IMR-90 (cell line): ENCODE measurements around the gene BTLA. TPM values are rescaled to one million over a fixed set of nuclear protein-coding genes. Genes with fewer than 3 reads are reported as not detected.

Source experiments
- ATAC-seq: fragments of 200-7000 bp; cut with Tn5 transposase; 2 replicates; pipeline ENCODE4 v1.9.1; 2020; ENCODE audit warnings: low read depth, mild to moderate bottlenecking, moderate library complexity
- BruUV-seq: library from RNA; stranded (reverse); fragments of 400-500 nt; replicated peaks from 2 replicates; lab custom pipeline; 2021; lab: Mats Ljungman, UMichigan
- CTCF ChIA-PET: fragments of 300-600 bp; formaldehyde crosslinking; extraction: SDS; loops from one replicate; lab custom pipeline; 2021; ENCODE audit warnings: antibody characterized with exemption; lab: Yijun Ruan, JAX
- POLR2A ChIA-PET: fragments of 300-600 bp; sonication (Branson Sonifier 250); formaldehyde crosslinking; loops from one replicate; lab custom pipeline; 2022; ENCODE audit warnings: antibody characterized with exemption; ENCODE audit not compliant: unreplicated experiment; lab: Charles Lee
- DNase-seq: peaks from one replicate; pipeline ENCODE4 v3.0.0; 2013
- H2AFZ ChIP-seq: replicated peaks from 2 replicates; pipeline ENCODE3; 2013; ENCODE audit warnings: low read length, mild to moderate bottlenecking; ENCODE audit not compliant: poor library complexity
- H2AK5ac ChIP-seq: 2 replicates; pipeline ENCODE4 v1.6.1; 2013; ENCODE audit warnings: low read depth, low read length, inconsistent platforms
- H2AK9ac ChIP-seq: replicated peaks from 2 replicates; pipeline ENCODE3; 2013; ENCODE audit warnings: mild to moderate bottlenecking, low read depth, low read length, moderate library complexity; ENCODE audit not compliant: poor library complexity
- H2BK120ac ChIP-seq: 2 replicates; pipeline ENCODE4 v1.6.1; 2013; ENCODE audit warnings: low read depth, low read length, inconsistent platforms
- H2BK15ac ChIP-seq: 3 replicates; pipeline ENCODE4 v1.6.1; 2013; ENCODE audit warnings: low read depth, low read length, inconsistent platforms
- H2BK20ac ChIP-seq: 2 replicates; pipeline ENCODE4 v1.6.1; 2013; ENCODE audit warnings: low read depth, mild to moderate bottlenecking, inconsistent platforms, low read length, moderate library complexity
- H2BK5ac ChIP-seq: 2 replicates; pipeline ENCODE4 v1.6.1; 2013; ENCODE audit warnings: mild to moderate bottlenecking, low read depth, low read length, inconsistent platforms; ENCODE audit not compliant: poor library complexity, severe bottlenecking
- H3K14ac ChIP-seq: replicated peaks from 2 replicates; pipeline ENCODE4 v1.6.1; 2013; ENCODE audit warnings: low read depth, low read length, inconsistent platforms
- H3K18ac ChIP-seq: 2 replicates; pipeline ENCODE4 v1.6.1; 2013; ENCODE audit warnings: low read depth, low read length, control low read depth
- H3K23ac ChIP-seq: 2 replicates; pipeline ENCODE4 v1.6.1; 2013; ENCODE audit warnings: low read depth, low read length, inconsistent platforms
- H3K27ac ChIP-seq: 2 replicates; pipeline ENCODE4 v1.5.1; 2013; ENCODE audit warnings: mild to moderate bottlenecking, control low read depth, low read length; ENCODE audit not compliant: insufficient read depth
- H3K27me3 ChIP-seq: 2 replicates; pipeline ENCODE4 v1.6.1; 2013; ENCODE audit warnings: low read length; ENCODE audit not compliant: control insufficient read depth, insufficient read depth
- H3K36me3 ChIP-seq: 2 replicates; pipeline ENCODE4 v1.6.1; 2013; ENCODE audit warnings: low read length, mixed read lengths; ENCODE audit not compliant: control insufficient read depth, insufficient read depth
- H3K4ac ChIP-seq: 2 replicates; pipeline ENCODE4 v1.6.1; 2013; ENCODE audit warnings: low read depth, low read length, inconsistent platforms
- H3K4me1 ChIP-seq: 2 replicates; pipeline ENCODE4 v1.6.1; 2013; ENCODE audit warnings: low read length, mixed read lengths; ENCODE audit not compliant: control insufficient read depth, insufficient read depth
- H3K4me2 ChIP-seq: 2 replicates; pipeline ENCODE4 v1.6.1; 2013; ENCODE audit warnings: low read depth, mild to moderate bottlenecking, control low read depth, low read length, moderate library complexity
- H3K4me3 ChIP-seq: 2 replicates; pipeline ENCODE4 v1.5.1; 2013; ENCODE audit warnings: low read depth, mild to moderate bottlenecking, control low read depth, low read length, moderate library complexity; ENCODE audit not compliant: insufficient read depth
- H3K56ac ChIP-seq: 2 replicates; pipeline ENCODE4 v1.6.1; 2013; ENCODE audit warnings: low read length, inconsistent platforms; ENCODE audit not compliant: insufficient read depth; ENCODE audit errors: extremely low read depth
- H3K79me1 ChIP-seq, 2 experiments: 2 replicates each; pipeline ENCODE4 v1.6.1; 2013; ENCODE audit warnings: low read length in 2 of 2, inconsistent platforms in 1 of 2, low read depth in 1 of 2
- H3K9ac ChIP-seq: 2 replicates; pipeline ENCODE4 v1.6.1; 2013; ENCODE audit warnings: low read depth, low read length, control low read depth
- H3K9me1 ChIP-seq: 2 replicates; pipeline ENCODE4 v1.6.1; 2013; ENCODE audit warnings: low read length, inconsistent platforms; ENCODE audit not compliant: insufficient read depth
- H3K9me3 ChIP-seq: 2 replicates; pipeline ENCODE4 v1.6.1; 2013; ENCODE audit warnings: low read length; ENCODE audit not compliant: control insufficient read depth, insufficient read depth
- H4K20me1 ChIP-seq: 2 replicates; pipeline ENCODE4 v1.6.1; 2013; ENCODE audit warnings: low read length, inconsistent platforms; ENCODE audit not compliant: insufficient read depth
- H4K5ac ChIP-seq: 2 replicates; pipeline ENCODE4 v1.6.1; 2013; ENCODE audit warnings: mild to moderate bottlenecking, low read depth, low read length, control low read depth
- H4K8ac ChIP-seq, 2 experiments: 2 replicates each; pipeline ENCODE4 v1.6.1; 2013; ENCODE audit warnings: low read depth in 2 of 2, low read length in 2 of 2, control low read depth in 1 of 2, inconsistent platforms in 1 of 2
- H4K91ac ChIP-seq: 2 replicates; pipeline ENCODE4 v1.6.1; 2013; ENCODE audit warnings: low read depth, low read length, inconsistent platforms; ENCODE audit not compliant: insufficient read depth
- BHLHE40 ChIP-seq: fragments of 150-350 bp; IDR thresholded peaks from 2 replicates; pipeline ENCODE4 v1.6.1; 2016; ENCODE audit warnings: mild to moderate bottlenecking, low read depth, low read length
- CEBPB ChIP-seq: IDR thresholded peaks from 2 replicates; pipeline ENCODE4 v1.6.1; 2012; ENCODE audit warnings: low read depth, low read length, improper control_type of control experiment
- CHD1 ChIP-seq: IDR thresholded peaks from 2 replicates; pipeline ENCODE4 v1.6.1; 2012; ENCODE audit warnings: low read depth, low read length, improper control_type of control experiment
- CTCF ChIP-seq: conservative IDR thresholded peaks from 2 replicates; pipeline ENCODE4 v1.5.1; 2012; ENCODE audit warnings: mild to moderate bottlenecking, low read depth, low read length, improper control_type of control experiment
- ELK1 ChIP-seq: fragments of 150-350 bp; IDR thresholded peaks from 2 replicates; pipeline ENCODE4 v1.6.1; 2016; ENCODE audit warnings: low read depth, mild to moderate bottlenecking, low read length, moderate library complexity, borderline replicate concordance
- FOS ChIP-seq: fragments of 150-350 bp; IDR thresholded peaks from 2 replicates; pipeline ENCODE4 v1.6.1; 2016; ENCODE audit warnings: low read depth, low read length
- MAFK ChIP-seq: IDR thresholded peaks from 2 replicates; pipeline ENCODE4 v1.6.1; 2012; ENCODE audit warnings: low read depth, low read length, improper control_type of control experiment
- MAZ ChIP-seq: IDR thresholded peaks from 2 replicates; pipeline ENCODE4 v1.6.1; 2012; ENCODE audit warnings: low read depth, mild to moderate bottlenecking, low read length, improper control_type of control experiment, moderate library complexity, borderline replicate concordance
- MXI1 ChIP-seq: IDR thresholded peaks from 2 replicates; pipeline ENCODE4 v1.6.1; 2012; ENCODE audit warnings: low read depth, mild to moderate bottlenecking, low read length, moderate library complexity, borderline replicate concordance
- NFE2L2 ChIP-seq: fragments of 150-350 bp; IDR thresholded peaks from 2 replicates; pipeline ENCODE4 v1.6.1; 2016; ENCODE audit warnings: low read depth, mild to moderate bottlenecking, low read length
- POLR2A ChIP-seq: IDR thresholded peaks from 2 replicates; pipeline ENCODE4 v1.6.1; 2012; ENCODE audit warnings: mild to moderate bottlenecking, low read depth, low read length
- RAD21 ChIP-seq: IDR thresholded peaks from 2 replicates; pipeline ENCODE4 v1.6.1; 2012; ENCODE audit warnings: low read length, improper control_type of control experiment
- RCOR1 ChIP-seq: IDR thresholded peaks from 2 replicates; pipeline ENCODE4 v1.6.1; 2012; ENCODE audit warnings: mild to moderate bottlenecking, low read length, improper control_type of control experiment; ENCODE audit not compliant: insufficient replicate concordance
- RFX5 ChIP-seq: IDR thresholded peaks from 2 replicates; pipeline ENCODE4 v1.8.0; 2012; ENCODE audit warnings: low read depth, mild to moderate bottlenecking, low read length, moderate library complexity
- SMC3 ChIP-seq: fragments of 150-350 bp; IDR thresholded peaks from 2 replicates; pipeline ENCODE4 v1.6.1; 2016; ENCODE audit warnings: low read depth, mild to moderate bottlenecking, antibody characterized with exemption, low read length, moderate library complexity
- USF2 ChIP-seq: fragments of 150-350 bp; IDR thresholded peaks from 2 replicates; pipeline ENCODE4 v1.6.1; 2017; ENCODE audit warnings: mild to moderate bottlenecking, antibody characterized with exemption, low read length, low read depth
- WGBS, 2 experiments: methylation state at CpG; one replicate each; pipeline versions ENCODE4 v1.1.5 to v1.1.7; 2013; ENCODE audit warnings: missing lambda C conversion rate in 2 of 2; ENCODE audit not compliant: insufficient read length in 1 of 2; ENCODE audit errors: extremely low coverage in 2 of 2; 5-methylcytosine and 5-hydroxymethylcytosine counted together
- dilution Hi-C: fragments of 300-500 bp; cut with HindIII; formaldehyde crosslinking; loops from one replicate; pipeline ENCODE4 v1.14.3; 2018; ENCODE audit warnings: low sequenced_read_pairs; ENCODE audit not compliant: unreplicated experiment
- in situ Hi-C: fragments of 300-500 bp; cut with MboI; formaldehyde crosslinking; loops from 3 replicates; pipeline ENCODE4 v1.14.3; 2019; ENCODE audit warnings: low sequenced_read_pairs, inconsistent platforms, mixed read lengths
- intact Hi-C: fragments of 100-400 bp; cut with micrococcal nuclease; formaldehyde crosslinking; loops from 2 replicates; pipeline ENCODE4 v1.10.0; 2022
- polyA plus RNA-seq, 3 experiments: library from polyadenylated mRNA; depleted of rRNA; stranded (reverse); fragments of >200 nt; gene quantifications; 2 replicates each; pipeline ENCODE4 v1.2.3, GENCODE V29; 2012; ENCODE audit warnings: low replicate concordance in 1 of 3
- total RNA-seq: library from RNA; depleted of rRNA; stranded (reverse); fragments of >200 nt; gene quantifications from 2 replicates; pipeline ENCODE4 v1.2.3, GENCODE V29; 2012

The BTLA gene
- total and polyA plus RNA-seq, 2 of the 4 experiments (the other 2 are of a cell fraction): not detected

GRCh38 chr3:112477891-112478290, 21.4 kb downstream of the BTLA start:
- H3K4me3 ChIP-seq: no peak overlapping the region
- H3K14ac ChIP-seq: no peak overlapping the region
- H3K18ac ChIP-seq: no peak overlapping the region
- H2BK5ac ChIP-seq: no peak overlapping the region
- H4K20me1 ChIP-seq: no peaks in the 10 kb centered on the region
- H3K4me1 ChIP-seq: no peaks in the 10 kb centered on the region
- H2AK9ac ChIP-seq: no peak overlapping the region
- BruUV-seq: no TSS peak
- dilution Hi-C loops: no loop called here
- no peak overlapping the region for H3K56ac ChIP-seq
- no peak overlapping the region for H3K4ac ChIP-seq
- no peaks in the 10 kb centered on the region; the same call in 1 of the 2 replicates for H3K27me3 ChIP-seq
- H4K91ac ChIP-seq: no peak overlapping the region
- no CpG with 5 or more reads among the region's 1 CpG for WGBS, 2 experiments
- no peak overlapping the region for H3K23ac ChIP-seq
- no peak overlapping the region for H3K9ac ChIP-seq
- no peak overlapping the region for H4K5ac ChIP-seq
- CTCF ChIA-PET: no interaction called here
- no peak overlapping the region for H2BK15ac ChIP-seq
- no peak overlapping the region for H2AK5ac ChIP-seq
- H3K27ac ChIP-seq: no peak overlapping the region
- in situ Hi-C loops: no loop called here
- no peak overlapping the region for H4K8ac ChIP-seq
- H2AFZ ChIP-seq: no peak overlapping the region
- H3K36me3 ChIP-seq: no peaks in the 10 kb centered on the region
- POLR2A ChIA-PET: no interaction called here
- no peak overlapping the region for H2BK120ac ChIP-seq
- no peaks in the 10 kb centered on the region for H3K9me1 ChIP-seq
- no peaks in the 10 kb centered on the region for H3K9me3 ChIP-seq
- H3K4me2 ChIP-seq: no peak overlapping the region
- no peak for DNase-seq
- intact Hi-C loops: no loop called here
- no peaks in the 10 kb centered on the region for H3K79me1 ChIP-seq
- no peak overlapping the region for H2BK20ac ChIP-seq
- TF ChIP-seq MAZ (no peak), SMC3 (no peak), CHD1 (no peak), RFX5 (no peak), USF2 (no peak), ELK1 (no peak), BHLHE40 (no peak), CTCF (no peak), FOS (no peak), RAD21 (no peak), CEBPB (no peak), RCOR1 (no peak), POLR2A (no peak), MXI1 (no peak), NFE2L2 (no peak), MAFK (no peak)
- no peak for ATAC-seq
